ENCODE results near the gene ARRDC4.

The ARRDC4 gene

DNA sequence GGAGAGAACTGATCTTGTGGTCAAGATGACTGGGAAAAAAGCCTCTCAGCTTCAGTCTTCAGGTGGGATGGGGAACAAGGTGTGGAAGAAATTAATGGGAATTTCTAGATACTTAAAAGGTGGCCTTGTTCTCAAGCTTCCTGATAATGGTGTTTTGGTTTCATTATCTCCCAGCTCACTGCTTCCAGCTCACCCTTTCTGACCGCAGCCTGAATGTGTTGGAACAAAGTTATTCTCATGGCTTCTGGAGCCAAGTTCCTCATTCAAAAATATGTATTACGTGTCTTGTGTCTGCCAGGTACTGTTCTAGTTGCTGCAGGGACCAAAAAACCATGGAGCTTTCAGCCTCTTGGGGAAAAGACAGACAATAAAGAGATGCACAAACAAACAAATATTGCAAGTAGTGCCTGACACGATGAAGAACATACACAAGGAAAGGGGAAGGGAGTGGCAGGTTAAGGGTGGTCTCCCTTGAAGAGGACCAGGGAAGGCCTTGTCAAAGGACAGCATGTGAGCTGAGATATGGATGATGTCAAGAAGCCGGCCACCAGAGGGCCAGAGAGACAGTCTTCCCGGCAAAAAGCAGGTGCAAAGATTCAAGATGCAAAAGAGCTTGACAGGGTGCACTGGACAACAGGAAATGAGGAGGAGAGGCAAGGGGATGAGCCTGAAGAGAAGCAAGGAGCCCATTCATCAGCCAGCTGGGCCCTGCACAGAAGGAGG is 35.5 kb downstream of the ARRDC4 start:
- DNase-seq (ENCODE audit: low read depth, low spot score), result no peak

GRCh38 chr15:97998307-97999071 is 38.0 kb downstream of the ARRDC4 start:
- no peak for DNase-seq (ENCODE audit: low read depth, low spot score)

GRCh38 chr15:98000249-98001203 is 40.0 kb downstream of the ARRDC4 start:
- no peak for DNase-seq (ENCODE audit: low read depth, low spot score)

DNA sequence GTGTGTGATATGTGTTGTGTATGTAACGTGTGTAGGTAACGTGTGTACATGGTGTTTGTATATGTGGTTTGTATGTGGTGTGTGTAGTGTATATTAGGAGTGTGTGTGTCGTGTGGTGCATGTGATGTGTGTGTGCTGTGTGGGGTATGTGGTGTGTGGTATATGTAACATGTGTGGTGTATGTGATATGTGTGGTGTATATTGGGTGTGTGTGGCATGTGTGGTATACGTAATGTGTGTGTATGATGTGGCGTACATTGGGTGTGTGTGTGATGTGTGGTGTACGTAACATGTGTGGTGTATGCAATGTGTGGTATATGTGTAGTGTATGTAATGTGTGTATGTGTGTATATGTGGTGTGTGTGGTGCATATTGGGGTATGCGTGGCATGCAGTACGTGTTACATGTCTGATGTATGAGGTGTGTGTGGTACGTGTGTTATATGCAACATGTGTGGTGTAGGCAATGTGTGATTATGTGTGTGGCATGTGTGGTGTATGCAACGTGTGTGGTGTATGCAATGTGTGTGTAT is 41.2 kb downstream of the ARRDC4 start:
- no peak for DNase-seq (ENCODE audit: low read depth, low spot score)

DNA sequence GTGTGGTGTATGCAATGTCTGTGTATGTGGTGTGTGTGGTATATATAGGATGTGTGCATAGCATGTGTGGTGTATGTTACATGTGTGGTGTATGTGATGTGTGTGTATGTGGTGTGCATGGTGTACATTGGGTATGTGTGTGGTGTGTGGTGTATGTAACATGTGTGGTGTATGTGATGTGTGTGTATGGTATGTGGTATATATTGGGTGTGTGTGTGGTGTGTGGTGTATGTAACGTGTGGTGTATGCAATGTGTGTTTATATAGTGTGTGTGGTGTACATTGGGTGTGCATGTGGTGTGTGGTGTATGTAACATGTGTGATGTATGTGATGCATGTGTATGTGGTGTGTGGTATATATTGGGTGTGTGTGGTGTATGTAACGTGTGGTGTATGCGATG is 41.9 kb downstream of the ARRDC4 start:
- no peak for DNase-seq (ENCODE audit: low read depth, low spot score)

DNA sequence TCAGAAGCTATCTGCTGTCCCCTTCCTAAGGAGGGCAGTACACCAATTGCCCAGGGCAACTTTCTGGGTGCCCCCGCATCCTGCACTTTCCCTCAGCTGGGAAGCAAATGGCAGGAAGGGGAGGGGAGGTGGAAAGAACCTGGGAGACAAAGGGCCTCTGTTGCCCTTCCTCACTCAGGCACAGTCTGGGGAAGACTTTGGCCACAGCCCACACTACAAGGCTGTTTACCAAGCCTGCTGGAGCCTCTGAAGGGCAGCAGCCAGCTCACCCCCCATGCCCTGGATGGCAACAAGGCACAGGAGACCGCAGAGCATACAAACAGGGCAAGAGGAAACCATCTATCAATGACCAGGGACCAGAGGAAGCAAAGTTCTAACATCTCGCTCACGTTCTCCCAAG is 42.4 kb downstream of the ARRDC4 start:
- no peak for DNase-seq (ENCODE audit: low read depth, low spot score)

DNA sequence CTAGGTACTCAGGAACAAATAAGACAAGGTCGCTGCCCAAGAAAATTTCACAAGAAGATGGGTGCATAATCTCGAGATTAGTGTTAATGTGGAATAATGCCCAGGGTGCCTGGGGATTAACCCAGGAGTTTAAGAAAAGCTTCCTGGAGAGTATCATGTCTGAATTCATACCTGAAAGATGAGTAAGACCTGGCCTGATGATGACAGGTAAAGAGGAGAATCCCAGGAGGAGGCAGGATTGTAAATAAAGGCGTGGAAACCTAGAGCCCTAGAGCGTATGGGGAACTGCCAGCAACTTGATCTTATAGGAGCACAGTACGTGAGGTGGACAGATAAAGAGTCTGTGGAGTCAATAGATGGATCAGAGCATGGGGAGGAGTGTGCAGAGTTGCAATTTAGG is 43.0 kb downstream of the ARRDC4 start:
- no peak for DNase-seq (ENCODE audit: low read depth, low spot score)

- no peak for DNase-seq (ENCODE audit: low read depth, low spot score)
These were observed 43.5 kb downstream of the ARRDC4 start for GRCh38 chr15:98003996-98004395.

DNA sequence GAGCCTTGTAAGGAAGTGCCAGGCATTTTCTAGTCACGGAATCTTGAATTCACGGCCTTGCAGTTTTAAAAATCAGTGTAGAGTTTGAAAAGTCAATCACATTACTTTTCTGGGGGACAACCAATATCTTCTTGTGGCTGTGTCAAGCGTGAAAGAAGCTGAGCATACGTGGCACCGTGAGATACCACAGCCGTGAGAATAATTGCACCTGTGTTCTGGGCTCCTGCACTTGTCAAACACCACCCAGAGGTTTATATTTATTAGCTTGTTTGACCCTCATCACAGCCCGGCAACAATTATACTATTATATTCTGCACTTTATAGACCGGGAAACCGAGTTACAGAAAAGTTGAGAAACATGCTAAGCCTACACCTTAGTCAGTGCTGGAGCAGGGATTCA is 45.2 kb downstream of the ARRDC4 start:
- no peak for DNase-seq (ENCODE audit: low read depth, low spot score)

GRCh38 chr15:98009169-98009568 is 48.7 kb downstream of the ARRDC4 start:
- DNase-seq (ENCODE audit: low read depth, low spot score), result no peak

DNA sequence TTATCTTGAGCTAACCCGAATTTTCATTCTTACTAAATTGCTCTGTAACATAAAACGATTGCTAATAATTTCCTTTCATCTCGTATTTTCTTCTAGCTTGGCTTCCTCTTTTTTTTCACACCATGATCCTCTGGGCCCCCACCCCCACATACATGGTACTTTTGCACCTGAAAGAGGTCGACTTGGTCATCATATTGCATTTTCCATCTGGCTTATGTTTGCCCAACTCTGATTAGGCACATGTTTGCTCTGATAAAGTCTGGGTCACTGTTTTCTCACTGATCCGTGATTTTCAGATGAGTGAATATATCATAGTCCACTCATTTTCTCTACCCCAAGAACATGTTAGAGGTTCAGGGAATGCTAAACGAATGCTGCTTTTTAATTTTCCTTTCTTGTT is 49.5 kb downstream of the ARRDC4 start:
- no peak for DNase-seq (ENCODE audit: low read depth, low spot score)

DNA sequence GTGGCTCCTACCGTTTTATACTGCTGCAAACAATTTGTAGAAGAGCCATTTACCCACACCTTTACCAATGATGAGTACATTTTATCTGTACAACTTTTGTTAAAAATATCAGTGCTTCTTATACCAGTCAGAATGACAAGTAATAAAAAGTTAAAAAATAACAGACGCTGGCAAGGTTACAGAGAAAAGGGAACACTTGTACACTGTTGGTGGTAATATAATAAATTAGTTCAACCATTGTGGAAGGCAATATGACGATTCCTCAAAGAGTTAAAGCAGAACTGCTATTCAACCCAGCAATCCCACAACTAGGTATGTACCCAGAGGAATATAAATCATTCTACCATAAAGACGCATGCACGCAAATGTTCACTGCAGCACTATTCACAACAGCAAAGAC is 51.9 kb downstream of the ARRDC4 start:
- no peak for DNase-seq (ENCODE audit: low read depth, low spot score)

- DNase-seq (ENCODE audit: low read depth, low spot score), result no peak
These were observed 53.1 kb downstream of the ARRDC4 start for GRCh38 chr15:98013631-98014030.

DNA sequence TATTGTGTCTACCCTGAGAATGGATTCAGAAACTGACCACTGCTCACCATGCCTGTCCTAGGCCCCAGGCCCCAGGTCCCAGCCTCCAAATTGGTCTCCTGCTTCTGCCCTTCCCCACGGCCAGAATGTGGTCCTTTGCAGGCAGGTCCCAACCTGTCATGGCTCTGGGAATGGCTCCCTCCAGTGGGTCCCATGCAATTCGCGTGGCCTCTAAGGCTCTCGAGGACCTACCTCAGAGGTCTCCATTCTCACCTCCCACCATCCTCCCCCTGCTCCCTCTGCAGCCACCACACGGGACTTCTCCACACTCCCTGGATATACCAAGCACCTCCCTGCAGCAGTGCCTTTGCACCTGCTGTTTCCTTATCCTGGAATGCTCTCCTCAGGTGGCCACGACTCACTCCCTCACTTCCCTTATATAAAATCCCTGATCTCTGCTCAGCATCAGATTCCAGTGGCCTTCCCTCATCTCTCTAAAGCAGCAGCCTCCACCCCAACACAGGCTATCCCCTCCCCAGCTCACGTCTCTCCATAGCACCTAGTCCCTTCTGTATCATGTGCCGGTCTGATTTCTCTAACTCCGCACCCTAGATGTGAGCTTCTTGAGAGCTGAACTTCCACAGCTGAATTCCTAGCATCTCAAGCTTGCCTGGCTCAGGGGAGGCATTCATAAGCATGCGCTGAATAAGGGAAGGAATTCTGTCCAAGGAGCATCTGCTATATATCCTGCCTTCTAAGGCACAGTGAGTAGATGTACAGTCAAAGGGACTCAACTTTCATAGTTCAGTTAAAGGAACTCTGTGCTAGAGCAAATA is 56.9 kb downstream of the ARRDC4 start:
- no peak for DNase-seq (ENCODE audit: low read depth, low spot score)

GRCh38 chr15:98018761-98019351 is 58.4 kb downstream of the ARRDC4 start:
- no peak for DNase-seq (ENCODE audit: low read depth, low spot score)

Data from activated CD4-positive, CD25-positive, alpha-beta regulatory T cell treated with anti-CD3 and anti-CD28 coated beads, Interleukin-2, amount 50 U/mL, for 16 hours (primary cell).